PFSK-1 (cell line): ENCODE results near the gene KLHL3.

ENCODE experiments used
- FOXP2 ChIP-seq: optimal IDR thresholded peaks from 2 replicates; pipeline ENCODE3; 2011; ENCODE audit warnings: borderline replicate concordance, control low read depth, inconsistent platforms; ENCODE audit not compliant: insufficient read depth; ENCODE audit errors: extremely low read length, extremely low read depth
- POLR2AphosphoS5 ChIP-seq: IDR thresholded peaks from 2 replicates; pipeline ENCODE4 v1.6.1; 2012; ENCODE audit warnings: low read depth, mild to moderate bottlenecking, control low read depth, low read length, moderate library complexity
- REST ChIP-seq, 2 experiments: IDR thresholded peaks; 2 replicates each; pipeline versions ENCODE4 v1.6.1 to v1.8.0; 2011 to 2012; ENCODE audit warnings: low read depth in 2 of 2, low read length in 2 of 2, control low read depth in 1 of 2, inconsistent platforms in 1 of 2, mild to moderate bottlenecking in 1 of 2, moderate library complexity in 1 of 2; ENCODE audit not compliant: insufficient read depth in 1 of 2
- SIN3A ChIP-seq: IDR thresholded peaks from 2 replicates; pipeline ENCODE4 v1.6.1; 2012; ENCODE audit warnings: mild to moderate bottlenecking, low read length, moderate library complexity, borderline replicate concordance; ENCODE audit not compliant: insufficient read depth
- TAF1 ChIP-seq: IDR thresholded peaks from 2 replicates; pipeline ENCODE4 v1.6.1; 2012; ENCODE audit warnings: low read length, control low read depth, borderline replicate concordance; ENCODE audit not compliant: insufficient read depth

- TF ChIP-seq REST (IDR thresholded peaks at IDR 0.05; ENCODE audit: insufficient read depth in 1 of 2, low read depth in 2 of 2, low read length in 2 of 2): no peak
- no peak for TF ChIP-seq POLR2AphosphoS5
- TF ChIP-seq TAF1: no peak
- no peak for TF ChIP-seq SIN3A
- no peak for TF ChIP-seq FOXP2
These were observed 831 bp downstream of the KLHL3 start for GRCh38 chr5:137734962-137735554.
